CD1c-positive myeloid dendritic cell (primary cell): Measurements from ENCODE around the gene KIF18B.

Experiments used
- DNase-seq: peaks from one replicate; pipeline ENCODE4 v3.0.0-alpha.2; 2016; ENCODE audit errors: extremely low spot score

KIF18B gene

DNA sequence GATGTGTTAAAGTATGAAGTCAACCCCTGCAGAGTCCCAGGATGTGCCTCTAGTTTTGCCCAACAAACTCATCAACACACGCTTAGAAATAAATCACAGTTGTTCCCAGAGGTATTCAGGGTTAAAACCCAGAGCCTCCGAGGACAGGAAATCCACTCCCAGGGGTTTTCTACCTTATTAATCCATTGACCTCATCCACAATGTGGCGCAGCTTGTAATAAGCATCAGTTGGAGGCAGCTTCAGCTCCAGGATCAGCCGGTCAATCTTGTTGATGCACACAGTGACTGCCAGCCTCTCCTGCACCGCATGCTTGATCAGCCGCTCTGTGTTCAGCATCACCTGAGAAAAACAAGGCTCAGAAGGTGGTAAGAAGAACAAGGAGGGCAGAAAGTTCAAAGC, 71.8 kb downstream of the KIF18B start:
- no peak for DNase-seq
